Posterior vena cava (tissue), 2 donors: ENCODE measurements around the gene GIT1. TPM values are rescaled to one million over a fixed set of nuclear protein-coding genes. Genes with fewer than 3 reads are reported as not detected.

Source experiments
- DNase-seq: peaks from one replicate; pipeline ENCODE4 v3.0.0-alpha.2; 2020; ENCODE audit warnings: low spot score
- intact Hi-C, 2 donors: fragments of 100-400 bp; cut with DNase I; formaldehyde crosslinking; loops; one replicate each; pipeline versions ENCODE4 v1.14.1 to v1.14.2; 2022 to 2023
- total RNA-seq, 2 donors: library from RNA; stranded (reverse); fragmentation: NEBNext Ultra II Directional; extraction: Animal tissue kit (Norgen Biotek cat#: 25700); gene quantifications; one replicate each; pipeline ENCODE4 v1.2.1, GENCODE V29; 2021
- donor health status: DM: yes; HTN: yes; CAD: no.
- donor health status: DM: yes; HTN: yes; CAD: no.

GIT1 gene
- total RNA-seq, 2 donors from 2014 or later: 28.1 to 43.5 TPM

DNA sequence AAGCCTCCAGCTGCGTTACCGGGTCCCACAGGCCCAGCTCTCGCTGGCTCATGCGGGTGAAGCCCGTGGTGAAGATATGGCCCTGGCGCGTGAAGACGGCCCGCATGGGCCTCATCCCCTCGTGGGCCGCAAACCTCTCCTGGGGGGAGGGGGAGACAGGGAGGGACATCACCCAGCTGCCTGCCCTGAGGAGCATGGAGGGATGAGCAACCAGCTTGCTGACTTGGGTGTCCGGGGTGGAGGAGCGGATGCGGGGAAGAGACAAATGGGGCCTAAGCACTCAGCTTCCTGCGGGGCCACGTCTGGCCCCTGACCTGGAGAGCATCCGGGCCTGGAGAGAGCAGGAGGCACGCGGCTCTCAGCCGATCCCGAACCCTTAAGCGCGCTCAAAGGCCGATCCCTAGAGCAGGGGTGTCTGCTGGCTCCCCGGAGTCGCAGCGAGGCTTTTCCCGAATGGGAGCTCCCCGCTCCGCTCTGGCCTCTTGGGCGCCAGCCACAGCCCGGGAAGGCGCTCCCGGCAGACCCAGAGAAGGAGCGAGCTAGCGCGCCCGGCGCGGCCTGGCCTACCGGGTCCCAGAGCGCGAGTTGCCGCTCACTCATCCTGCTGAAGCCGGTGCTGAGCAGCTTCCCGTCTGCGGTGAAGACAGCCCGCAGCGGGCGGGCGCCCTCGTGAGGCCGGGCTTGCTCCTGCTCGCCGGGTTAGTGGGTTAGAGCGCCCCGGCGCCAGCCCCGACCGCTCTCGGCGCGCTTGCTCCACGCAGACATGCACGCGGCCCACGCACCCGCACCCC is 28.2 kb upstream of the GIT1 start:
- intact Hi-C loops: no loop called here
- peak; percentile 95 for DNase-seq

DNA sequence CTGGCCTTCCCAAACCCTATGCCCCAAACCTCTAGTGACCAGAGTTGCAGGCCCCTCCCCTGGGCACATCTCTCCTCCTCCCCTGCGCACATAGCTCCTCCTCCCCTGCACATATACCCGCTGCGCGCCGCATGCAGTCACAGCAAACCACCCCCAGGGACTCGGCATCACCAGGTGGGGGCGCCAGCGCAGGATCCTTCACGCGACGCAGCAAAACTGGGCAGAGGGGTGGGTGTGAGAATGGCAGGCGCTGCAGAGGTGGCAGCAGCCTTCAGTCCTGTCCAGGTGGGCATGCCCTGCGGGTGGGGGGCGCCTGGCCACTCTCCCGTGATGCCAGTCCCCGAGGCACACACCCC is 27.7 kb upstream of the GIT1 start:
- peak; percentile 95 for DNase-seq
- intact Hi-C loops: no loop called here

DNA sequence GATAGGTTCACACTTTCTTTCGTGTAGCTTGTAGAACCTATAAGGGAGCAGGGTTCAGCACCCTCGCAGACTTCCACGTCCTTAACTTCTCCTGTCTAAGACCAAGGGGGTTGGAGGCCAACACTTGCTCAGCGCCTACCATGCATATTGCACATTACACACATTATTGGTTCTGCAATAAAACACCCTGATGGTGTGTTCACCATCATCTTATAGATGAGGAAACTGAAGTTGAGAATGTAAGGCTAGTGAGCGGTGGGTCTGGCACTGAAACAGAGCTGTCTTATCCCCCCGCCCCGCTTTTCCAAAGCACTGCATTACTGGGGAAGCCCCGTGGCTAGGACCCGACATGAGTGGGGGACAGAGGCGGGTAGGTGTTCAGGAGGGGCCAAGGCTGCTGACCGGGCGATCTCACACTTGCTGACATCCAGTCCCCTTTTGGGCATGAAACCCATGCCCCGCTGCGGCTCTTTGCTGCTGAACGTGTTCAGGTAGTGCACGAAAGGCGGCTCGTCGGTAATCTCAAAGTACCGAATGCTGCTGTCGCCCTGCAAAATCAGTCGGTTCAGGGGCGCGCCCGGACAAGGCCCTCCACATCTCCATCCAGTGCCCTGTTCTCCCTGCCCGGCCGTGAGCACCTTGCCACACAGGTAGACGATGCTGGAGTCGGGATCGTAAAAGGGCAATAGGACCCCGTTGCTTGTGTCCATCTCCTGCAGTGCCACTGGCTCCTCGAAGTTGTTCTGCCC is 27.0 kb upstream of the GIT1 start:
- intact Hi-C loops: no loop called here
- DNase-seq: no peak

DNA sequence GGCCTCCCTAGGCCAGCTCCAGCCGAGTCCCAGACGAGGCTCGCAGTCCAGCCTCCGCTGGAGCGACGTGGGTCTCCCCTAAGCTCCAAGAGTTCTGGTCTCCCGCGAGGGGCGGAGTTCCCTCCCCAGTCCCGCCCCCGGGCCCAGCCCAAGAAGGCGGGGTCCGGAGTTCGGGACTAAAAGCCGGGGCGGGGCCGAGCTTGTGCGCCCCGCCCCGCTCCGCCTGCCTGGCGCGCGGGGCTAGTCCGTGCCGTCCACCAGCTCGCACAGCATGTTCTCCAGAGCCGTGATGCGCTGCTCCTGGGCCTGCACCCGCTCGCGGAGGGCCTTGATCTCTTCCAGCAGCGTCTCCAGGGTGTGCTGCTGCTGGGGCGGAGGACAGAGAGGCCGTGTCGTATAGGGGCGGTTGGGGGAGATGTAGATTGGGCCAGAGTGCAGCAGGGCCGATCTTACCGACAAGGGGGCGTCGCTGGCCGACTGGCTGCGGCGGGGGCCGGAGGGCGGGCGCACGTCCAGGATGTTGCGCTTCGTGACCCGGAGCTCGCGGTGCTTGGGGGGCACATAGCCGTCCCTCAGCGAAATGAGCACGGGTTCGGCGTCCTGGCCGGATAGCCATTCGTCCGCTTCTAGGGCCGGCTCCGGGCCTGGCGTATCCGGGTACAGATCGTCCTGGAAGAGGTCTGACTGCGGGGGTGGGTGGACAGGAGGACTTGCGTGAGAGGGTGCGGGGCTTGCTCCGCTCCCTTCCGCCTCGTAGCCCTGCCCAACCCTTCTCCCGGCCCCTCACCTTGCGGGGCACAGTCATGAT is 26.2 kb upstream of the GIT1 start:
- DNase-seq: peak; percentile 95
- intact Hi-C loops: no loop called here

DNA sequence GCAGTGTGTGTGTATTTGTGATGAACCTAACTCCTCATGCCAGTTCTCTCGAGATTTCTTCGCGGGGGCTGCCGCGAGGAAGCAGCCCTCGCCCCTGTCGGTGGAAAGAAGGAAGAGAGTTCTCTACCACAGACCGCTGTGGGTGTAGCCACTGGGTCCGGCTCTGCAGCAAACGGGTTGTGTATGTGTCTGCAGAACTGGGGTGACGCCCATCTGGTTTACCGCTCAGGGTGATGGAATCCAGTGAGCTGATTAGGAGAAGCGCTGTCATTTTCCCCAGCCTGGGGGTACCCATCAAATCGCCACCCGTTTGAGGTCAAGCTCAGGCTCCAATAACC is 25.6 kb upstream of the GIT1 start:
- peak; percentile 86 for DNase-seq
- intact Hi-C loops: no loop called here

DNA sequence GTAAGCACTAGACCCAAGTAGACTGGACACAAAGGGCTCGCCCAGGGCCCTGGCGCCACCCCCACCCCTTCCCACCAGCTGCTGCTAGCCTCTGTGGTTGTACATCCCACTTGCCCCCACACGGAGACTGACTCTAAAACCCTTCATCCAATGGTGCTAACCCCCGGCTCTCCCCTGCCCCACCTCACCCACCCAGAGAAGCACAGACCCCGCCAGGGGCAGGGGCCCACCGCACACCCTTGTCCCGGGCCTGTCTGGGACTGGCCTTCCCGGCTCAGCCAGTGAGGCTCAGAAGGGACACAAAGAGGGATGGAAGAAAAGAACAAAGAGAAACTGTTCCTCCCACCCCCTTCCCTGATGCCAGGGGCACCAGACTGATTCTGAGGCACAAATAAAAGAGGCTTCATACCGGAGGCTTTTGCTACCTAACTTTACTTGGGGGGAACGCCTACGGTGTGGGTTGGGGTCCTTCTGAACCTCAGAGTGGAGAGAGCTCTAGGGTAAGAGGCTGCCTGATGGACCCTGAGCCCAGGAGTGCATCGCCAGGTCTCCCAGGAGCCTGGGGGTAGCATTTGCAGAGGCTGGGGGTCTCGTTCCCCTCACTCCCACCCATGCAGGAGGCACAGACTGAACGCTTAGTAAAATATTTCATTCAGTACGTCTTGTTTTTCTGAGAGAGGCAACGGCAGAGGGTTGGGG is 25.1 kb upstream of the GIT1 start:
- no peak for DNase-seq
- intact Hi-C loops: no loop called here

DNA sequence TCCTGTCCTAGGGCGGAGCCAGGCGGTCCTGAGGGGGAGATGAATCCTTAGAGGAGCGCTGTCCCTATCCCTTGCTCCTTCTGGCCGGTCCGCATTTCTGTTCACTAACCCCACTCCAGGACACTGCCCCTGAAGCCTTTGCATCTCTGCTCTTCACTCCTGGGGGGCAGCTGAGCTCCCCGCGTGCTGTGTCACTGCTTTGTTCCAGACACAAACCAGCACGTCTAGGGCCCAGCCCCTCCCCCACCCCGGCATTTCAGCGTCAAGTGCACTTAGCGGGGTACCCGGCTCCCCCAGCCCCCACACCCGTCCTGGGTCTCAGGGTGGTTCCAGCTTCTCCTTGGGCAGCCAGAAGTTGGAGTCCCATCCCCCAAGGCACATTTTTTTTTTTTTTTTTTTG is 24.4 kb upstream of the GIT1 start:
- intact Hi-C loops: no loop called here
- DNase-seq: no peak

DNA sequence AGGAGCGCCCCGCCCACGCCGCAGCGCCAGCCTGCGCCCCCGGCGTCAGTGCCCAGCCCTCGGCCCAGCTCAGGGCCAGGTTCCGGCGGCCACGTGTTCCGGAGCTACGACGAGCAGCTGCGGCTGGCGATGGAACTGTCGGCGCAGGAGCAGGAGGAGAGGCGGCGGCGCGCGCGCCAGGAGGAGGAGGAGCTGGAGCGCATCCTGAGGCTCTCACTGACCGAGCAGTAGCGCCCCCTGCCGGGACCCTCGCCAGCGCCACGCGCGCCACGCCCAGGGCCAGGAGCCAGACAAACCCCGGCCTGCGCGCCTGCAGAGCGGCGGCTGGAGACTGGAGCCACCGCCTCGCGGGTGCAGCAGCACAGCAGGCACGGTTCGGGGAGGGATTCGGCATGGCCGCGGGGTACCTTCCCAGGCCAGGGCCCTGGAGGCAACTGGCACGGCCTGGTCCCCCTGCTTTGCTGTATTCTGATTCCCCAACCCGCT is 23.9 kb upstream of the GIT1 start:
- DNase-seq: peak; percentile 99
- intact Hi-C loops: no loop called here

DNA sequence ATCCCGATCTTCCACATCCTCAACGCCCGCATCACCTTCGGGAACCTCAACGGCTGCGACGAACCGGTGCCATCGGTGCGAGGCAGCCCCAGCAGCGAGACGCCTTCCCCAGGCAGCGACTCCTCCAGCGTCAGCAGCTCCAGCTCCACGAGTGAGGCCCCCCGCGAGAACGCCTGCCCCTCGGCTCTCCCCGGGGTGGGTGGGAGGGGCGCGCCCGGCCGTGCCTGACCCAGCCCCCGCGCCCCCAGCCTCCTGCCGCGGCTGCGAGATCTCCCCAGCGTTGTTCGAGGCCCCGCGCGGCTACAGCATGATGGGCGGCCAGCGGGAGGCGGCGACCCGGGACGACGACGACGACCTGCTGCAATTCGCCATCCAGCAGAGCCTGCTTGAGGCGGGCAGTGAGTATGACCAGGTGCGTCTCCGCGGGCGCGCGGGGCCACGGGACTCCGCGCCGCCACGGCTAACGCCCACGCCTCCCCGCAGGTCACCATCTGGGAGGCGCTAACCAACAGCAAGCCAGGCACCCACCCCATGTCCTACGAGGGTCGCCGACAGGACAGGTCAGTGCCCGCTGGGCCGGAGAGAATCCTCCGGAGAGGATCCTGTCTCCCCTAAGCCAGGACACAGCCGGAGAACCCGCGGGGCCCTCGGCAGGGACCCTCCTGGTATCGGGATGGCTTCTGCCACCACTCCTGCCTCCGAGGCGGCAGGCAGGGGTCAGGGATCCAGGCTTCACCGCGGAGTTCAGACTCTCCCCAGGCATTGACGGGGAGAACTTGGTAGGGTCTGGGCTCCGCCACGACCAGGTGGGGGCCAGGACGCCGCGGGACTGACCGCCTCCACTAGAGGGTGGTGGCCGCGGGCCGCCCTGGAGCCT is 23.2 kb upstream of the GIT1 start:
- intact Hi-C loops: no loop called here
- DNase-seq: no peak

DNA sequence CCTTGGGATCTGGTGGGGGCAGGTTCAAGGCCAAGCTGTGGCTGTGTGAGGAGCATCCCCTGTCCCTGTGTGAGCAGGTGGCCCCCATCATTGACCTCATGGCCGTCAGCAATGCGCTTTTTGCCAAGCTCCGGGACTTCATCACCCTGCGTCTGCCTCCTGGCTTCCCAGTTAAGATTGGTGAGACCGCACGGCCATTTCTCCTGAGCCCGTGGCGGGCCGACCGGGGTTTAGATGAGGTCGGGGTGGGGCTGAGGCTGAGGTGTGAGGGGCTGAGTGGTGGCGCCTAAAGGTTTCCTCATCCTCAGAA is 22.6 kb upstream of the GIT1 start:
- DNase-seq: no peak
- intact Hi-C loops: no loop called here

DNA sequence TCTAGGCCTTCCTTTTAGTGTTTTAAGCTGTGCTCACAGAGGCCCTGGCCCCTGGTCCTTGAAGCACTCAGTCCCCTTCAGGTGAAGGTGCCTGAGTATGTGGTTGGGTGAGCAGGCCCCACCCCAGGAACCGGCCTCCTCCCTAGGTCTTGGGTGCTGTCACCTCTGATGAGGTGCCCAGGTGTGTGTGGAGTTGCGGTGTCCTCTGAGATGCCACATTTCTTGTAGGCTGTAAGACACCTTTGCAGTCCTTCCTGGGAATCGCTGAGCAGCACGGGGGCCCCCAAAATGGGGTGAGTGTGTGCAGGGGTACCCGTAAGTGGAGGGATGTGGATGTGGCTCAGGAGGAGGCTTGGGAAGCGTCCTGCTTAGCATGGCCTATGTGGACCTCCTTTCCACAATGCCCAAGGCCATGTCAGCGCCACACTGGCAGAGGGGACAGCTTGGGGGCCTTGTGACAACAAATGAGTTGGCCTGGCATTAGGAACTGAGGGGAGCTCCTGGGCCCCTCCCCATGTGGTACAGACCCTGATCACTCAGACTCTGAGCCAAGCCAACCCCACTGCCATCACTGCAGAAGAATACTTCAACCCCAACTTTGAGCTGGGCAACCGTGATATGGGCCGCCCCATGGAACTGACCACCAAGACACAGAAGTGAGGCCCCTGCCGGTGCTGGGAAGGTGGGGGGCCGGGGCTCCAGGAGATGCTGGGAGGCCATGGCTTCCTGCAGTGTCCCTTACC is 22.1 kb upstream of the GIT1 start:
- intact Hi-C loops: no loop called here
- DNase-seq: peak; percentile 80

DNA sequence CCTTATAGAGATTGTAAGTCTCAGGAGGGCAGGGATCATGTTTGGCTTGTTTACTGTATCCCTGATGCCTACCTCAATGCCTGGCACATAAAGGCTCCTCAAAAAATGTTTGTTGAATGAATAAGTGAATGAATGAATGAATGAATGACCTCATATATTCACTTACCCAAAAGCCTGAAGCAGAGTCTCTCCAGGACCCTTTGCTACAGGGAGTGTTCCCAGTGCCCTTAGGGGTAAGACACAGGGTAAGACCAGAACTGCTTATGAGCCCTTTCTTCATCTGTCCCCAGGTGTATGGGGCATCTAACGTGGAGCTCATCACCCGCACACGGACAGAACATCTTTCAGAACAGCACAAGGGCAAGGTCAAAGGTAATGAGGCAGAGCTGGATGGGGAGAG is 20.9 kb upstream of the GIT1 start:
- intact Hi-C loops: no loop called here
- DNase-seq: no peak

DNA sequence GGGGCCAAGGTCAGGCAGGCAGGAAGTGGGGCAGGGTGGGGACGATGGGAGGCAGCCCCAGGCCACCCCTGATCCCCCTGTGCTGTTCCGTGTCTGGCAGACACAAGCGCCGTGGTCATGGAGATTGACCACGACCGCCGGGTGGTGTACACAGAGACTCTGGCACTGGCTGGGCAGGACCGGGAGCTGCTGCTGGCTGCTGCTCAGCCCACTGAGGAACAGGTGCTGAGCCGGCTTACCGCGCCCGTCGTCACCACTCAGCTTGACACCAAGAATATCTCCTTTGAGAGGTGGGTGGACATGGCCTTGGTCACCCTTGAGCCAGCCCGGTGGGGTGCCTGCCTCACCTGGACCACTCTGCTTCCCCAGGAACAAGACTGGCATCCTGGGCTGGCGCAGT is 19.5 kb upstream of the GIT1 start:
- peak; percentile 75 for DNase-seq
- intact Hi-C loops: no loop called here

DNA sequence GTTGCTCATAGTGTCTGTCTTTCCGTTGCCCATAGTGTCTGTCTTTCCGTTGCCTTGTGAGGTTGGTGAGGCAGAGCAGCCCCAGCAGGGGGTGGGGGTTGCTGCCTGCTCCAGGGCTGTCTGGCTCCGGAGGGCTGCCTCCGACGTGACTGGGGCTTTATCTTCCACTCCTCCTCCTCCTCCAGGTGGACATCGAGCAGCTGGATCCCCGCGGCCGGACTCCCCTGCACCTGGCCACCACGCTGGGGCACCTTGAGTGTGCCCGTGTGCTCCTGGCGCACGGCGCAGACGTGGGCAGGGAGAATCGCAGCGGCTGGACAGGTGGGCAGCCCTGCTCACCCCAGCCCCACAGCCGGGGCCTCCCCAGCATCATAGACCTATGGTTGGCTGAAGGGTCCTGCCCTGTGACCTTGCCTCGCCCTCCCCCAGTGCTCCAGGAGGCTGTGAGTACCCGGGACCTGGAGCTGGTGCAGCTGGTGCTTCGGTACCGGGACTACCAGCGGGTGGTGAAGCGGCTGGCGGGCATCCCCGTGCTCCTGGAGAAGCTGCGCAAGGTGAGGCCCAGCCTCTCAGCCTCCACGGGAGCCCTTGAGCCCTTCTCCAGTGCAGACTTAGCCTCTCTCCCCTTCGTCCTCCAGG is 18.2 kb upstream of the GIT1 start:
- intact Hi-C loops: no loop called here
- DNase-seq: peak; percentile 63

DNA sequence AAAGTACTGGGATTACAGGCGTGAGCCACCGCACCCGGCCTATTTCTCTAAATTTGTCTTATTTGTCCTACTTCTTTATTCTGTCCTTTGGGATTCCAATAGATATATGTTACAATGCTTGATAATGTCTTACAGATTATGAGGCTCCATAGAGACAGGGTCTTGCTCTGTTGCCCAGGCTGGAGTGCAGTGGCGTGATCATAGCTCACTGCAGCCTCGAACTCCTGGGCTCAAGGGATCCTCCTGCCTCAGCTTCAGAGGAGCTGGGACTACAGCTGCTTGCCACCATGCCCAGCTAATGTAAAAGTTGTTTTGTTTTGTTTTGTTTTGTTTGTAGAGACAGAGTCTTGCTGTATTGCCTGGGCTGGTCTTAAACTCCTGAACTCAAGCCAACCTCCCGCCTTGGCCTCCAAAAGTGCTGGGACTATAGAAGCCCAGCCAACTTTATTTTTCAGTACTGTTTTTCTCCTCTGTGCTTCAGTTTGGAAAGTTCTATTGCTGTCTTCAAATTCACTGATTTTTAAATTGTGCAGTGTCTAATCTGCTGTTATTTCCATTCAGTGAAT is 13.7 kb upstream of the GIT1 start:
- intact Hi-C loops: no loop called here
- peak; percentile 60 for DNase-seq

DNA sequence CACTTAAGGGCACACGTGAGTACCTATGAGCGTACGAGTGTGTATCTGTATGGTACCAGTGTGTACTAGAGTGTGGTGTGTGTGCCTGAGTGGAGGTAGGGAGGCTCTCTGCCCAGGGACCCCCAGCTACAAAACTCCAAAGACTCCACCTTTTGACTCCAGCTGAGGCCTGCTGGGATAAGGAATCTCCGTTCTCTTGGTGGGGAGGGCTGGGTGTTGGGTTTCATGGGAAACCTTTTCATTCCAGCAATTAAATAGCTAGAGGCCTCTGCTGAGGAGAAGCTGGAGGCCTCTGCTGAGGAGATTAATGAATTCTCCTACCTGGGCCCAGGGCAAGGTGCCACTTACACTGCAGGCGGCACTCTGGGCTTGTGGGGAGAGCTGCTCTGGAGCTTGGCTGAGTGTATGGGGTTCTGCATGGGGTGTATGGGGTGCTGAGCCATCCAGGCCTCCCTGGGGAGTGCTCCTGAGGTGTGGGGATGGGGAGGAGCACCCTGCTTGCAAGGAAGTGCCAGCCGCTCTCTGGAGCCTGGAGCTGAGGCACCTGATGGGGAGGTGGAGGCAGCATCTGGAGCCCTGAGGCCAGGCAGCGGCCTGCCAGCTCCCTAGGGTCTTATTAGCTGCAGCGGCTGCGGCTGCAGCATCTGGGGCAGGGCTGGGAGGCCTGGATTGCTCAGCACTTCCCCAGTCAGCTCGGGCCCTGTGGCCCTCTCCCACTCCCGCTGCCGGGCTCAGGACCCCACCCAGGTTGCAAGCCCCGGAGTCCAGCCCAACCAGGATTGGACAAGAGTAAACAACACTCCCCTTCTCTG is 8.1 kb upstream of the GIT1 start:
- no peak for DNase-seq
- intact Hi-C loops: no loop called here

DNA sequence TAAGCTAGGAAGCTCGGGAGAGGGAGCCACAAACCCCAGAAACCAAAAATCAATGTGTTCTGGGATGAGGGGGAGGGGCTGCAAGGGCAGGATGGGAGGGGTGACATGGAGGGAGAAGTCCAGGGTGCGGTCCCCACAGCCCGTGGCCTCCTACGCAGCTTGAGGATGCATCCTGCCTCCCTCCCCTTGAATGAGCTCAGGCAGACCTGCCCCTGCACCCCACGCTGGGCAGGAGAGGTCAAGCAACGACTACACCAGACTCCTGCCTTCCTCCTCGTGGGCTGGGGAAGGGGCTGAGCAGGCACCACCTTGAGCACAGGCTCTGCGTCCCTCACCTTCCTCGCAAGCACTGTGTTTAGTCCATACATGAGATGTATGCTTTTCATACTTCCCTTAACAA is 7.4 kb upstream of the GIT1 start:
- intact Hi-C loops: no loop called here

More for the DNA sequence above, 7.4 kb upstream of the GIT1 start:
- no peak for DNase-seq
